Neutrophil (primary cell): ENCODE measurements around the gene ANAPC15.

ENCODE experiments used
- H3K27ac ChIP-seq: fragments of 200-600 bp; sonication (generic); 2 replicates; pipeline ENCODE4 v1.5.1; 2016; ENCODE audit warnings: mild to moderate bottlenecking, moderate library complexity
- H3K27me3 ChIP-seq: fragments of 200-600 bp; sonication (generic); 2 replicates; pipeline ENCODE4 v1.6.0; 2016; ENCODE audit warnings: mild to moderate bottlenecking
- H3K36me3 ChIP-seq: fragments of 200-600 bp; sonication (generic); 2 replicates; pipeline ENCODE4 v1.5.1; 2017
- H3K4me1 ChIP-seq, 2 experiments: fragments of 200-600 bp in 1 of 2; sonication (generic) in 1 of 2; 1 replicate in 1 of 2; 2 replicates in 1 of 2; pipeline versions ENCODE4 v1.5.1 to v1.6.1; 2013 to 2016; ENCODE audit warnings: low read depth in 1 of 2, low read length in 1 of 2, mild to moderate bottlenecking in 1 of 2, moderate library complexity in 1 of 2; ENCODE audit not compliant: control insufficient read depth in 1 of 2, insufficient read depth in 1 of 2
- H3K4me3 ChIP-seq, 2 experiments: fragments of 200-600 bp in 1 of 2; sonication (generic) in 1 of 2; 1 replicate in 1 of 2; 2 replicates in 1 of 2; pipeline ENCODE4 v1.5.1; 2013 to 2016; ENCODE audit warnings: low read depth in 1 of 2, low read length in 1 of 2, mild to moderate bottlenecking in 1 of 2, moderate library complexity in 1 of 2
- H3K9me3 ChIP-seq: fragments of 200-600 bp; sonication (generic); 2 replicates; pipeline ENCODE4 v1.5.1; 2016
- TF ChIP-seq, protein P1 (sequence below): fragments of 200-600 bp; sonication (generic); IDR thresholded peaks from 2 replicates; pipeline ENCODE4 v1.5.1; 2016; ENCODE audit warnings: antibody characterized with exemption

The ANAPC15 gene

GRCh38 chr11:72140661-72141060, 28.2 kb upstream of the ANAPC15 start:
- TF ChIP-seq, protein P1, sequence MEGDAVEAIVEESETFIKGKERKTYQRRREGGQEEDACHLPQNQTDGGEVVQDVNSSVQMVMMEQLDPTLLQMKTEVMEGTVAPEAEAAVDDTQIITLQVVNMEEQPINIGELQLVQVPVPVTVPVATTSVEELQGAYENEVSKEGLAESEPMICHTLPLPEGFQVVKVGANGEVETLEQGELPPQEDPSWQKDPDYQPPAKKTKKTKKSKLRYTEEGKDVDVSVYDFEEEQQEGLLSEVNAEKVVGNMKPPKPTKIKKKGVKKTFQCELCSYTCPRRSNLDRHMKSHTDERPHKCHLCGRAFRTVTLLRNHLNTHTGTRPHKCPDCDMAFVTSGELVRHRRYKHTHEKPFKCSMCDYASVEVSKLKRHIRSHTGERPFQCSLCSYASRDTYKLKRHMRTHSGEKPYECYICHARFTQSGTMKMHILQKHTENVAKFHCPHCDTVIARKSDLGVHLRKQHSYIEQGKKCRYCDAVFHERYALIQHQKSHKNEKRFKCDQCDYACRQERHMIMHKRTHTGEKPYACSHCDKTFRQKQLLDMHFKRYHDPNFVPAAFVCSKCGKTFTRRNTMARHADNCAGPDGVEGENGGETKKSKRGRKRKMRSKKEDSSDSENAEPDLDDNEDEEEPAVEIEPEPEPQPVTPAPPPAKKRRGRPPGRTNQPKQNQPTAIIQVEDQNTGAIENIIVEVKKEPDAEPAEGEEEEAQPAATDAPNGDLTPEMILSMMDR = no peak
- Histone ChIP-seq H3K4me3 (peak overlapping the region in 1 of 2 experiments; percentile 1), H3K27me3 (no peaks in the 10 kb centered on the region), H3K27ac (peak overlapping the region; percentile 96), H3K36me3 (peaks cover 55% of the 10 kb centered on the region), H3K4me1 (peaks cover 79 to 86% of the 10 kb centered on the region in 2 experiments), H3K9me3 (no peaks in the 10 kb centered on the region)

- Histone ChIP-seq H3K4me3 (peak overlapping the region in 1 of 2 experiments; percentile 91), H3K9me3 (no peaks in the 10 kb centered on the region), H3K27me3 (no peaks in the 10 kb centered on the region), H3K27ac (peak overlapping the region; percentile 96), H3K36me3 (peaks cover 55% of the 10 kb centered on the region), H3K4me1 (peaks cover 91 to 97% of the 10 kb centered on the region in 2 experiments)
- TF ChIP-seq, protein P1 = no peak
Measured at GRCh38 chr11:72139500-72139899, 27.0 kb upstream of the ANAPC15 start.

DNA sequence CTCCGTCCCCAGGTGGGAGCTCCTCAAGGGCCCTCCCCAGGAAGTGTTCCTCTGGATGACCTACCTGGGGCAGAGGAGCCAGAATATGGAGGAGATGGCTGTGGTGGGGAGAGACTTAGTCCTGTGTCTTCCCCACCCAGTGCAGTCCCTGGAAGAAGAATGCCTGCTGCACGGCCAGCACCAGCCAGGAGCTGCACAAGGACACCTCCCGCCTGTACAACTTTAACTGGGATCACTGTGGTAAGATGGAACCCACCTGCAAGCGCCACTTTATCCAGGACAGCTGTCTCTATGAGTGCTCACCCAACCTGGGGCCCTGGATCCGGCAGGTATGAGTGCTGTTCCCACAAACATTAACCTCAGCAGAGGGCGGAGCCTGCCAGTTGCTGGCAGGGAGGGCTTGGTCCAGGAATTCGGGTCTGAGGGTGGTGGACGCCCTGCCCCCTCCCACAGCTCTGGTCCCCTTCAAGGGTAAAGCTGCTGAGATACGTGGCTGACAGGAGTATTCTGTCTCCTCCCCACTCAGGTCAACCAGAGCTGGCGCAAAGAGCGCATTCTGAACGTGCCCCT, 26.4 kb upstream of the ANAPC15 start:
- TF ChIP-seq, protein P1 = no peak
- Histone ChIP-seq H3K4me3 (peak overlapping the region; percentile 73 to 91), H3K9me3 (no peaks in the 10 kb centered on the region), H3K27me3 (no peaks in the 10 kb centered on the region), H3K36me3 (peaks cover 55% of the 10 kb centered on the region), H3K27ac (peak overlapping the region; percentile 96), H3K4me1 (peaks cover 91 to 97% of the 10 kb centered on the region in 2 experiments)

- H3K4me3 ChIP-seq = peak overlapping the region; percentile 73 to 91
- H3K27ac ChIP-seq = peak overlapping the region; percentile 96
Measured at GRCh38 chr11:72136684-72137262, 24.3 kb upstream of the ANAPC15 start.

DNA sequence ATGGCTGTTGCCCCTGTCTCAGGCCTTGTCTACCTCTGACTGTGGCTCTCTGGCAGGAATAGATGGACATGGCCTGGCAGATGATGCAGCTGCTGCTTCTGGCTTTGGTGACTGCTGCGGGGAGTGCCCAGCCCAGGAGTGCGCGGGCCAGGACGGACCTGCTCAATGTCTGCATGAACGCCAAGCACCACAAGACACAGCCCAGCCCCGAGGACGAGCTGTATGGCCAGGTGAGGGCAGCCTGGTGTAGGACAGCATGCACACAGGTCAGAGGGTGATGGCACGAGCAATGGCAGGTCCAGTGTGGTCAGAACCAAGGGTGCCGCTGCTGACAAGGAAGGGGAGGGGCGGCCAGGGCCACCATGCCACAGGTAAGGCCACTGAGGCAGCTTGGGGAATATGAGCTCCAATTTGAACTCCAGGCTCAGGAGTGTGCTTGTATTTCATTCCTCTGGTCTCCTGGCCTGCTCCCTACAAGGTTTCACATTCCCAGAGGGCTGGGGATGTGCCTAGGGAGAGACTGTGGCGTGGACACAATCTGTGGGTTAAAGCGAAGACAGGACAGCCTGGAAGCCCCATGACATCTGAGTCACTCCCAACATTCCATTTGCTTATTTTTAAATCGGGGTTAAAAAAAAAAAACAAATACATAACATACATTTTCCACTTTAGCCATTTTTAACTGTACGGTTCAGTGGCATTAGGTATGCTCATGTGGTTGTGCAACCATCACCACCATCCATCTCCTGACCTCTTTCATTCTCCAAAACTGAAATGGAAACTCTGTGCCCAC, 23.6 kb upstream of the ANAPC15 start:
- TF ChIP-seq, protein P1 = no peak
- Histone ChIP-seq H3K4me3 (peak overlapping the region; percentile 73 to 91), H3K27me3 (no peaks in the 10 kb centered on the region), H3K36me3 (peaks cover 43% of the 10 kb centered on the region), H3K4me1 (peaks cover 98 to 100% of the 10 kb centered on the region in 2 experiments), H3K9me3 (no peaks in the 10 kb centered on the region), H3K27ac (peak overlapping the region; percentile 96)

More at GRCh38 chr11:72136684-72137262, 24.3 kb upstream of the ANAPC15 start:
- Histone ChIP-seq H3K4me1 (peaks cover 98 to 100% of the 10 kb centered on the region in 2 experiments), H3K36me3 (peaks cover 50% of the 10 kb centered on the region), H3K9me3 (no peaks in the 10 kb centered on the region), H3K27me3 (no peaks in the 10 kb centered on the region)
- TF ChIP-seq, protein P1 = no peak
